ENCODE data around the gene RASSF1. TPM values are rescaled to one million over a fixed set of nuclear protein-coding genes. Genes with fewer than 3 reads are reported as not detected.

The RASSF1 gene
- total and polyA plus RNA-seq, 2 of the 13 experiments (the other 11 are each of a cell fraction or from before 2014, with no cell fraction given) = 10.2 to 27.5 TPM

GRCh38 chr3:50337175-50337861 lies 3.3 kb downstream of the RASSF1 start:
- in situ Hi-C loops (cut with HindIII; ENCODE audit: extremely low pct_ligation_motif_present, low pct_unique_long_range_greater_than_20kb) (no loop called here), intact Hi-C loops (cut with micrococcal nuclease; ENCODE audit: unreplicated experiment) (no loop called here)
- H3K9me3 ChIP-seq (ENCODE audit: low read length) = no peaks in the 10 kb centered on the region
- no peak overlapping the region for H2AFZ ChIP-seq (ENCODE audit: low read length)
- H3K36me3 ChIP-seq (replicated peaks in 1 of 2; ENCODE audit: control insufficient read depth in 1 of 2, insufficient read depth in 2 of 2, low read length in 2 of 2) = peaks cover 3 to 12% of the 10 kb centered on the region in 2 experiments; a peak in 2 of 5 replicates
- no TSS peak for BruUV-seq (replicated peaks)
- H3K4me1 ChIP-seq (ENCODE audit: insufficient read depth, low read length) = peaks cover 58% of the 10 kb centered on the region
- H3K79me2 ChIP-seq (ENCODE audit: insufficient read depth, low read length) = peaks cover 41% of the 10 kb centered on the region
- peak overlapping the region; percentile 86 to 89 (median 88); a peak in 5 of 6 replicates for H3K4me3 ChIP-seq (replicated peaks in 1 of 3; ENCODE audit: insufficient read depth in 1 of 3, low read depth in 2 of 3, low read length in 3 of 3)
- peaks cover 1 to 2% of the 10 kb centered on the region in 2 experiments; a peak in 1 of 5 replicates for H3K27me3 ChIP-seq (ENCODE audit: control insufficient read depth in 1 of 2, insufficient read depth in 2 of 2, low read length in 2 of 2)
- H3K4me2 ChIP-seq (ENCODE audit: low read depth, low read length) = peak overlapping the region; percentile 97
- FAIRE-seq (peak; percentile 94), DNase-seq (ENCODE audit: low spot score) (peak; percentile 98), ATAC-seq (peak; percentile 89)
- peak overlapping the region; percentile 85 for H3K27ac ChIP-seq (ENCODE audit: extremely low read length, insufficient read depth, low read length)
- CTCF ChIA-PET (ENCODE audit: low intra/inter-chr PET ratio, low total read pairs) = no interaction called here
- peaks cover 12% of the 10 kb centered on the region for H4K20me1 ChIP-seq (ENCODE audit: insufficient read depth, low read length)
- WGBS (ENCODE audit: low lambda C conversion rate) = 0% methylated on average over 4 of the region's 79 CpGs
- H3K9ac ChIP-seq (ENCODE audit: insufficient read depth, low read depth, low read length) = peak overlapping the region; percentile 95
- POLR2A ChIA-PET = interaction anchor here (0.7 to 4.7 kb wide), 35 partner anchors 9 to 1162 kb away, joined by 3 to 66 read pairs (median 6); partner anchors contain the start of genes C3orf18, CYB561D2, DCAF1 and GNAI2
- 0 out of 2 replicates have a peak, but pooled peaks have one; percentile 33 for TF ChIP-seq ZFP41 (CRISPR knock-in tag; IDR thresholded peaks at IDR 0.05; ENCODE audit: borderline replicate concordance)
- TF ChIP-seq TERF1 (CRISPR knock-in tag; IDR thresholded peaks at IDR 0.05) = no peak
- TF ChIP-seq KDM4B (CRISPR knock-in tag; IDR thresholded peaks at IDR 0.05) = 0 out of 2 replicates have a peak, but pooled peaks have one; percentile 45
- TF ChIP-seq WIZ (CRISPR knock-in tag; IDR thresholded peaks at IDR 0.05) = peak; percentile 22; the same call in 1 of the 2 replicates
- TF ChIP-seq MYC (CRISPR knock-in tag; IDR thresholded peaks at IDR 0.05; ENCODE audit: borderline replicate concordance) = peak; percentile 97
- peak; percentile 94 for TF ChIP-seq HDAC1 (CRISPR knock-in tag; IDR thresholded peaks at IDR 0.05)
- TF ChIP-seq KIAA2018 (CRISPR knock-in tag; IDR thresholded peaks at IDR 0.05; ENCODE audit: borderline replicate concordance) = 0 out of 2 replicates have a peak, but pooled peaks have one; percentile 89
- peak; percentile 61; the same call in 1 of the 2 replicates for TF ChIP-seq ZNF253 (CRISPR knock-in tag; IDR thresholded peaks at IDR 0.05; ENCODE audit: borderline replicate concordance)
- TF ChIP-seq ATF7-NPFF (CRISPR knock-in tag; IDR thresholded peaks at IDR 0.05; ENCODE audit: low read depth) = peak; percentile 86
- 0 out of 2 replicates have a peak, but pooled peaks have one; percentile 15 for TF ChIP-seq ZNF770 (CRISPR knock-in tag; IDR thresholded peaks at IDR 0.05)
- TF ChIP-seq ZNF615 (CRISPR knock-in tag; IDR thresholded peaks at IDR 0.05; ENCODE audit: borderline replicate concordance) = no peak
